ENCODE data around the gene TDRD12. TPM values are rescaled to one million over a fixed set of nuclear protein-coding genes. Genes with fewer than 3 reads are reported as not detected.

TDRD12 gene
- total and polyA plus RNA-seq, 2 donors (not counting 3 experiments of a cell fraction or from before 2014, with no cell fraction given) = 0.03 to 0.09 TPM

- H3K79me2 ChIP-seq (ENCODE audit: control insufficient read depth, insufficient read depth, low read length) = no peaks in the 10 kb centered on the region
- no peak overlapping the region for H3K9ac ChIP-seq (replicated peaks; ENCODE audit: extremely low read depth, insufficient read depth, low read length)
- H2AFZ ChIP-seq (ENCODE audit: low read depth, low read length) = no peak overlapping the region
- no peaks in the 10 kb centered on the region for H4K20me1 ChIP-seq (replicated peaks; ENCODE audit: control insufficient read depth, extremely low read depth, insufficient read depth, low read length)
- H3K36me3 ChIP-seq (ENCODE audit: control insufficient read depth in 2 of 2, extremely low read depth in 1 of 2, insufficient read depth in 2 of 2, low read length in 2 of 2) = no peaks in the 10 kb centered on the region
- no peak overlapping the region for H3K4me3 ChIP-seq (replicated peaks in 1 of 3; ENCODE audit: insufficient read depth in 1 of 3, low read depth in 1 of 3, low read length in 3 of 3)
- H3K9me1 ChIP-seq (replicated peaks; ENCODE audit: control insufficient read depth, extremely low read depth, insufficient read depth, low read length) = no peaks in the 10 kb centered on the region
- no peaks in the 10 kb centered on the region for H3K4me1 ChIP-seq (ENCODE audit: control insufficient read depth, extremely low read depth, insufficient read depth, low read length)
- no peak overlapping the region for H3K4me2 ChIP-seq (ENCODE audit: insufficient read depth, low read length)
- no peak overlapping the region for H3K27ac ChIP-seq (ENCODE audit: insufficient read depth, low read depth, low read length)
- DNase-seq (ENCODE audit: low read depth, low spot score) = no peak
- intact Hi-C loops (cut with micrococcal nuclease) = no loop called here
- H3K27me3 ChIP-seq (ENCODE audit: control insufficient read depth in 2 of 2, insufficient read depth in 2 of 2, low read length in 2 of 2) = peaks cover 3% of the 10 kb centered on the region in 2 experiments
- H3K9me3 ChIP-seq (replicated peaks; ENCODE audit: control insufficient read depth, insufficient read depth, low read length) = no peaks in the 10 kb centered on the region
- dilution Hi-C loops (cut with MboI; ENCODE audit: extremely low pct_ligation_motif_present, low sequenced_read_pairs) = no loop called here
- CTCF ChIA-PET = no interaction called here
- TF ChIP-seq MAX (IDR thresholded peaks at IDR 0.05; ENCODE audit: insufficient read depth, insufficient read length) (no peak), JUN (IDR thresholded peaks at IDR 0.05; ENCODE audit: borderline replicate concordance, insufficient read depth, insufficient read length, low read depth) (no peak), POLR2AphosphoS5 (IDR thresholded peaks at IDR 0.05; ENCODE audit: insufficient read depth, low read depth, low read length) (no peak), FOS (IDR thresholded peaks at IDR 0.05; ENCODE audit: borderline replicate concordance, insufficient read depth, low read length) (no peak), MYC (IDR thresholded peaks at IDR 0.05; ENCODE audit: low read depth, low read length) (no peak), EZH2 (IDR thresholded peaks at IDR 0.05; ENCODE audit: borderline replicate concordance, low read depth, low read length, severe bottlenecking) (no peak), POLR2A (IDR thresholded peaks at IDR 0.05; ENCODE audit: low read depth, low read length) (no peak), CTCF (IDR thresholded peaks at IDR 0.05; ENCODE audit: extremely low read depth in 1 of 2, insufficient read depth in 1 of 2, low read depth in 1 of 2, low read length in 2 of 2) (no peak), GATA2 (IDR thresholded peaks at IDR 0.05; ENCODE audit: insufficient read depth, insufficient read length, low read depth, low read length) (no peak)
- POLR2A ChIA-PET = no interaction called here
- FAIRE-seq = no peak
- no TSS peak for BruUV-seq (replicated peaks)
Measured at GRCh38 chr19:32829345-32829896, 109.9 kb downstream of the TDRD12 start.
